Gastrocnemius medialis (tissue), 4 donors: ENCODE measurements around the gene MCUB.

Experiments
- CTCF ChIP-seq, 5 experiments: fragments of 450-650 bp in 3 of 5; fragments of 200-600 bp in 2 of 5; sonication (generic) in 2 of 5; IDR thresholded peaks in 4 of 5; conservative IDR thresholded peaks in 1 of 5; 1 replicate in 4 of 5; 2 replicates in 1 of 5; pipeline ENCODE4 v1.5.1; 2016 to 2019; ENCODE audit warnings: antibody characterized with exemption in 5 of 5, mild to moderate bottlenecking in 3 of 5, moderate library complexity in 3 of 5
- POLR2A ChIP-seq, 2 donors: fragments of 450-650 bp; IDR thresholded peaks; one replicate each; pipeline ENCODE4 v1.6.1; 2017; ENCODE audit warnings: antibody characterized with exemption in 2 of 2, mild to moderate bottlenecking in 2 of 2, moderate library complexity in 2 of 2

GRCh38 chr4:109729117-109729717 lies 169.2 kb downstream of the MCUB start:
- no peak for TF ChIP-seq CTCF (IDR thresholded peaks at IDR 0.05 in 4 of 5, conservative IDR thresholded peaks at IDR 0.05 in 1 of 5)
- TF ChIP-seq POLR2A (IDR thresholded peaks at IDR 0.05): no peak
